DND-41 (cell line): Measurements from ENCODE around the gene EHF.

Experiments
- EZH2 ChIP-seq: IDR thresholded peaks from 3 replicates; pipeline ENCODE4 v1.6.1; 2012; ENCODE audit warnings: borderline replicate concordance, low read depth, mild to moderate bottlenecking, moderate library complexity, low read length, inconsistent platforms; ENCODE audit not compliant: severe bottlenecking
- TF ChIP-seq, protein P1 (sequence below): IDR thresholded peaks from 2 replicates; pipeline ENCODE4 v1.5.1; 2012; ENCODE audit warnings: borderline replicate concordance, low read length, moderate library complexity, mild to moderate bottlenecking; ENCODE audit not compliant: poor library complexity, severe bottlenecking; ENCODE audit errors: extremely low read depth

DNA sequence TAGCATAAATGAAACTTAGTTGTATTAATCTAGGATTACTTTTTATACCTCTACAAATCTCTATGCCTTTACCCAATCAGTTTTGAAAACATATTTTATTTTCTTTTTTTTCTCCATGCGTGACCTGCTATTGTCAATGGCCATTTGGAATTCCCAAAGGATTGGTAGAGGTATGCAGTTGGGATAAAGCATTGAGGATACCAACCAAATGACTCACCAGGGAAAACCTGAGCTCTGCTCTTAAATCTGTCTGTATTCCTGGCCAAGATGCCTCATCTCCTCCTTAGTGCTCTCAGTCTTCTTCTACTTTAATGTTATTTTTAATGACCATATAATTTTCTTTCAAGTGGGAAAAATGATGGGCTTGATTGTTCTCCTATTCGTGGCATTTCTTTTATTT lies 61.9 kb downstream of the EHF start:
- TF ChIP-seq, protein P1, sequence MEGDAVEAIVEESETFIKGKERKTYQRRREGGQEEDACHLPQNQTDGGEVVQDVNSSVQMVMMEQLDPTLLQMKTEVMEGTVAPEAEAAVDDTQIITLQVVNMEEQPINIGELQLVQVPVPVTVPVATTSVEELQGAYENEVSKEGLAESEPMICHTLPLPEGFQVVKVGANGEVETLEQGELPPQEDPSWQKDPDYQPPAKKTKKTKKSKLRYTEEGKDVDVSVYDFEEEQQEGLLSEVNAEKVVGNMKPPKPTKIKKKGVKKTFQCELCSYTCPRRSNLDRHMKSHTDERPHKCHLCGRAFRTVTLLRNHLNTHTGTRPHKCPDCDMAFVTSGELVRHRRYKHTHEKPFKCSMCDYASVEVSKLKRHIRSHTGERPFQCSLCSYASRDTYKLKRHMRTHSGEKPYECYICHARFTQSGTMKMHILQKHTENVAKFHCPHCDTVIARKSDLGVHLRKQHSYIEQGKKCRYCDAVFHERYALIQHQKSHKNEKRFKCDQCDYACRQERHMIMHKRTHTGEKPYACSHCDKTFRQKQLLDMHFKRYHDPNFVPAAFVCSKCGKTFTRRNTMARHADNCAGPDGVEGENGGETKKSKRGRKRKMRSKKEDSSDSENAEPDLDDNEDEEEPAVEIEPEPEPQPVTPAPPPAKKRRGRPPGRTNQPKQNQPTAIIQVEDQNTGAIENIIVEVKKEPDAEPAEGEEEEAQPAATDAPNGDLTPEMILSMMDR = no peak
- TF ChIP-seq EZH2 = no peak
